Retinal pigment epithelial cell (primary cell): ENCODE results near the gene SLC16A7.
A peak's percentile ranks its signal among the peaks of the same experiment; 100 is the strongest.

Experiments used
- DNase-seq: peaks from one replicate; pipeline ENCODE4 v3.0.0-alpha.2; 2010; ENCODE audit warnings: low read depth
- H3K4me3 ChIP-seq: 2 replicates; pipeline ENCODE4 v1.5.1; 2011; ENCODE audit warnings: mild to moderate bottlenecking, low read length, control low read depth, moderate library complexity
- CTCF ChIP-seq: conservative IDR thresholded peaks from 2 replicates; pipeline ENCODE4 v1.5.1; 2011; ENCODE audit warnings: low read depth, low read length, control low read depth, inconsistent platforms

SLC16A7 gene

DNA sequence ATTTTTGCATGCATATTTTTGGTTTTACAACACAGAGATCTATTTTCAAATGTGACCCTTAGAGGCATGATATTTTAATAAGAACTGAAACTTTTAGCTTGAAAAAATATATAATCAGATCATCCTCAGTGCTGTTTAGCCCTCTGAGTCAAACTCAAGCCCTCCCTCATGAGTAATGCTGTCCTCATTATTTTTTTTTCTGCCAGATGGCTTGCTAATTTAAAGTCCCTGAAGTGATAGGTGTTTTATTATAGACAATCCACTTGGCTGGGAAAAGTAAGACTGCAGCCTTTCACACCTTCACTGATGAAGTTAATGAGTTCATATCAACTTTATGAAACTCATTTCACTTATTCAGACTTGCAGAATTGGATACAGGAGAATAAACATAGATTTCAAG is 227.7 kb downstream of the SLC16A7 start:
- TF ChIP-seq CTCF = no peak

DNA sequence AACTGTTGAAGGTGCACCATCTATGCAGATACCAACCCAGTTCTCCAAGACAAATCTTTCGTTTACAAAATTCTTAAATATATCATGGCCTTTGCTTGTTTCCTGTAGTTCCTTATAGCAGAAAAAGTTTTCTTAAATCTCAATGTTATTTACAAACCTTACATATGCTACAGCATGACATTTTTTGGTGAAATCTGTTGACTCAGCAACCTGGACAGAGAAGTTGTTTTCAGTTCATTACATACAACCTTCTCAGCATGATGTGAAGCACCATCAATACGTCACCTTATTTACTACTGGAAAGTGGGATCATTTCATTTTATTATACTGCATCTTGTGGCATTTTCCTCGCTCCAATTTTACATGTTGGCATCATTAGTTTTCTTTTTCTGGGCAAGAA is 231.9 kb downstream of the SLC16A7 start:
- TF ChIP-seq CTCF = no peak
- no peak overlapping the region for H3K4me3 ChIP-seq
- no peak for DNase-seq

More for the DNA sequence above, 227.7 kb downstream of the SLC16A7 start:
- H3K4me3 ChIP-seq = no peak overlapping the region
- no peak for DNase-seq

DNA sequence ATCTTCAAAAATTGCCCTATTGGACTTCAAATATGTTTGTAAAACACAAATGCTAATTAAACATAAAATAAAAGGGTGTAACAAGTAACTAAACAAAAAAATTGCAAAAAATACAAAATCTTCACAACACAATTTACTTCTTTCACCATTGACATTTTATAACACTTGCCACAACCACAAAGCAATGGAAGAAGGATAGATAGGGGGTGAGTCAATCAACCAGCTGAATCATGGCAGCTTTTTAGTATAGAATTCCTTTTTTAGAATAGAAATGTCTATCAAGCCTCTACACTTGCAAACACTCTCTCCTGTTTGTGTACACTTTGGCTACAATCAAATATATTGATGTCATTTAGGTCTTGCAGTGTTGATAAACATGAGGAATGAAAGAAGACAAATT is 232.7 kb downstream of the SLC16A7 start:
- DNase-seq = no peak
- H3K4me3 ChIP-seq = no peak overlapping the region
- no peak for TF ChIP-seq CTCF

- no peak overlapping the region for H3K4me3 ChIP-seq
- no peak for DNase-seq
- TF ChIP-seq CTCF = no peak
These were observed 237.6 kb downstream of the SLC16A7 start for GRCh38 chr12:59833408-59833807.

GRCh38 chr12:59834659-59835474 is 239.0 kb downstream of the SLC16A7 start:
- DNase-seq = no peak
- TF ChIP-seq CTCF = peak; percentile 45
- H3K4me3 ChIP-seq = no peak overlapping the region
